Measurements from ENCODE around the gene PDGFD. TPM values are rescaled to one million over a fixed set of nuclear protein-coding genes. Genes with fewer than 3 reads are reported as not detected.

PDGFD gene
- total and polyA plus RNA-seq, 2 experiments from 2014 or later: 100 to 105 TPM

DNA sequence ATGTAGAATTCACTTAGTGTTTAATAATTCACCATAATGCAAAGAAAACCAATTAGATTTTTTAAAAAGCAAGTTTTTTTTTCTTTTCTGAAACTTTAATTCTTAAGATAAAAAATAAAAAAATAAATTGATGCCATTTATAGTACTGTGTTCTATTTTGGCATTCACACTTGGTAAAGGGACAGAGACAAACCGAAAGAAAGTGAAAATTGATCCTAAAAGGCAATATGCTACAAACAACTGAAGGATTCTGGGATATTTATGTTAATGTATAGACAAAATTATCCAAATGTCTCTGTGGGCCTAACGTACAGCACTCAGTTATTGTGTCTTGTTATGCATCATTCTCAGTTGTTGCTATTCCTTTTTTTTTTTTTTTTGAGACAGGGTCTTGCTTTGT lies 169.4 kb downstream of the PDGFD start:
- TF ChIP-seq CTCF (IDR thresholded peaks at IDR 0.05; ENCODE audit: low read depth, low read length): no peak
- Histone ChIP-seq H3K27me3 (no peaks in the 10 kb centered on the region), H3K36me3 (peaks cover 16% of the 10 kb centered on the region), H3K4me3 (no peak overlapping the region), H3K9me3 (ENCODE audit: low read depth) (no peaks in the 10 kb centered on the region), H3K27ac (no peak overlapping the region), H3K4me1 (ENCODE audit: low read depth) (no peaks in the 10 kb centered on the region)
- no peak for DNase-seq (ENCODE audit: low read depth in 1 of 2, low spot score in 1 of 2)

DNA sequence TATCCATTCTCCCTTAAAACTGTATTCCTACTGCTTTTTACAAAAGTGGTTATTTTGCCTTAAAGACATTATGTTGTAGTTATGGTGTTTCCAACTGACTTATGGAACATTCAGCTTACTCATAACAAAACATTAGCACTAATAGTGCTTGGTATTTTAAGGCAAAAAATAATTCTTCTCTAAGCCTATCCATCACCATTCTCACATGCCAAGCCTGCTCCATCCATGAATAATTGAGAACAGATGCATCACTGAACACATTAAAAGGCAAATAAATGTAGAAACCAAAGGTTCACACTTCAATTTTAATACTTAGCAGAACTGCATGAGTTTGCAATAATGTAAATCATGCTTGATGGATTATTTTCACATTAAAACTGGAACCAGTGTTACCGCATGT lies 169.9 kb downstream of the PDGFD start:
- no peak overlapping the region for H3K4me3 ChIP-seq
- H3K9me3 ChIP-seq (ENCODE audit: low read depth): no peaks in the 10 kb centered on the region
- DNase-seq (ENCODE audit: low read depth in 1 of 2, low spot score in 1 of 2): no peak
- no peak overlapping the region for H3K27ac ChIP-seq
- peaks cover 16% of the 10 kb centered on the region for H3K36me3 ChIP-seq
- no peaks in the 10 kb centered on the region for H3K4me1 ChIP-seq (ENCODE audit: low read depth)
- H3K27me3 ChIP-seq: no peaks in the 10 kb centered on the region
- TF ChIP-seq CTCF (IDR thresholded peaks at IDR 0.05; ENCODE audit: low read depth, low read length): no peak

DNA sequence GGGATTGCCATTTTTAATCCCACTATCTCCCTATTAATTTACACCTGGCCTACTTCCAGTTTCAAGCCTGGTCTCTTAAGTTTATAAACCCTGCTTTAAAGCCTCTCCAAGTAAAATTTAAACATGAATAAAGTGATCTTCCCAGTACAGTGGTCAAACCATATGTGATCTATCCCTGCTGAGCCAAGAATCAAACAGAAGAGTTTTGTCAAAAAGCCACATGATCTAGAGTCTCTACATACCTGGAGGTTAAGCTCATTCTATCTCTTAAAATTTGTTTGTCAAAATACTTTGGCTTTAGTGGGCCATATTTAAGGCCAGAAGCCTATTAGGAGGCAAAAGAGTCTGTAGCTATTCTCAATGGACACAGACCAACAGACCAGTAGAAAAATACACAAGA lies 170.4 kb downstream of the PDGFD start:
- Histone ChIP-seq H3K4me1 (ENCODE audit: low read depth) (no peaks in the 10 kb centered on the region), H3K36me3 (peaks cover 16% of the 10 kb centered on the region), H3K4me3 (no peak overlapping the region), H3K27me3 (no peaks in the 10 kb centered on the region), H3K27ac (no peak overlapping the region), H3K9me3 (ENCODE audit: low read depth) (no peaks in the 10 kb centered on the region)
- TF ChIP-seq CTCF (IDR thresholded peaks at IDR 0.05; ENCODE audit: low read depth, low read length): no peak
- DNase-seq (ENCODE audit: low read depth in 1 of 2, low spot score in 1 of 2): no peak

DNA sequence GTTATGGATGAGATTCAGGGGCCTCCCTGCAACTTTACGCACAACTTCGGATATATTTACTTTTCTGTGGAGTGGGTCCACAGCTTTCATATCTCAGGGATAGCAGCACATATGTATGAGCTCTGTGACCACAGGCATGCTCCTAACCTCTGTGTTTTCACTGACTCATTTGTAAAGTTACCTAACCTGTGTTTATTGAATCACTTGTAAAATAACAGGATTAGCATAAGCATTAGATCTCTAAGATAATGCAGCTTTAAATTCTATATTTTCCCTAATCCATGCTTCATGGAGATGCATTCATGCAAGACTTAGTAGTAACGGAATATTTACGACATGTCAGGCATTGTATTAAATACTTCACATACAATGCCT lies 175.4 kb downstream of the PDGFD start:
- TF ChIP-seq CTCF (IDR thresholded peaks at IDR 0.05; ENCODE audit: low read depth, low read length): no peak
- H3K9me3 ChIP-seq (ENCODE audit: low read depth): no peaks in the 10 kb centered on the region
- no peaks in the 10 kb centered on the region for H3K36me3 ChIP-seq
- no peak overlapping the region for H3K4me3 ChIP-seq
- H3K4me1 ChIP-seq (ENCODE audit: low read depth): no peaks in the 10 kb centered on the region
- no peaks in the 10 kb centered on the region for H3K27me3 ChIP-seq
- DNase-seq (ENCODE audit: low read depth in 1 of 2, low spot score in 1 of 2): peak in 1 of 2 donors; percentile 44
- no peak overlapping the region for H3K27ac ChIP-seq

DNA sequence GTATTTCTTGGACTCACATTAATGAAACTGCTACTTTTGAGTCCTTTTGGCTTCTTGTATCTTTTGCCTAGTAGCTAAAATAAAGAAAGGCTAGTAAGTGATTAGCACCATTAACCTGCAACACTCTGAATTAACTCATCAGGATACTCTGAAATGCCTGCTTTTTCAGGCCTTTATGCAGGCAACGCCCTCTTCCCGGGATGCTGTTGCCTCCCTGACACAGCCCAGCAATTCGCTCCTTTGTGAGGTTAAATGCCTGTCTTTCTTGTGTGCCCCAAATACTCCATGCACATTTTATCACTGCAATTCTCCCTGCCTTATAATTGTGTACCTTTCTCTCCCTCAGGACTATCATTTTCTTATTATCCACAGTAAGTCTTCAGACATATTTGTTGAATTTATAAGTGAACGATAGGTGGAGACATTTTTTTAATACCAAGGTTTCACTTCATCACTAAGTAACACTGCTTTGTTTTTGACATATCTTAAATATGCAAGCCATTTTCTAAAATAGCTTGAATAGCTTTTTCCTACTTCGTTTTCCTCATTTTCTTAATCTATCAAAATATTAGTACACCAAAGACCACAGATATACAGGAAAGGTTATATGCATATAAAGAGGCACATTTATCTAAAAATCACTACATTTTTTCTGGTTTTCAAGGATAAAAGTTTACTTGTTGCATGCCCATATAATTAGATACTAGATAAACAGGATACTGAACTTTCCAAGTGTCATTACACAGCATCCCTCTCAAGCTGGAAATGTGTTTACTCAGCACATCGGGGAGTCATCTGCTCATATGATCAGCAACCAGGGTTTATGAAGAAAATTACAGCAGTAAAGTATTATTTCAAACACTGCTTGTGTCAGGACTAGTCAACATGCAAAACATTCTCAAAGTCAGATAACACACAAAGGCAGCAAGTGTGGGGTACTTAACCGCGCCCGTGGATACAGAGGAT lies 176.0 kb downstream of the PDGFD start:
- no peak for TF ChIP-seq CTCF (IDR thresholded peaks at IDR 0.05; ENCODE audit: low read depth, low read length)
- H3K27ac ChIP-seq: no peak overlapping the region
- H3K4me3 ChIP-seq: no peak overlapping the region
- peak in 1 of 2 donors; percentile 36 for DNase-seq (ENCODE audit: low read depth in 1 of 2, low spot score in 1 of 2)
- no peaks in the 10 kb centered on the region for H3K36me3 ChIP-seq
- H3K4me1 ChIP-seq (ENCODE audit: low read depth): no peaks in the 10 kb centered on the region
- no peaks in the 10 kb centered on the region for H3K27me3 ChIP-seq
- H3K9me3 ChIP-seq (ENCODE audit: low read depth): no peaks in the 10 kb centered on the region

All from cardiac muscle cell (in vitro differentiated cells and primary cell).